B cell (primary cell): Measurements from ENCODE around the gene C19orf18. TPM values are rescaled to one million over a fixed set of nuclear protein-coding genes. Genes with fewer than 3 reads are reported as not detected.

Source experiments
- ATAC-seq: fragments of 200-7000 bp; cut with Tn5 transposase; one replicate; pipeline ENCODE4 v1.10.0; 2021; ENCODE audit warnings: low read depth, mild to moderate bottlenecking, moderate number of reproducible peaks, moderate library complexity
- CTCF ChIA-PET: fragments of 350-600 bp; sonication (Branson Sonifier 250); formaldehyde crosslinking; loops from one replicate; lab custom pipeline; 2021; ENCODE audit warnings: antibody characterized with exemption, inconsistent platforms; lab: Charles Lee
- POLR2A ChIA-PET: fragments of 350-600 bp; sonication (Branson Sonifier 250); formaldehyde crosslinking; loops from one replicate; lab custom pipeline; 2021; ENCODE audit warnings: antibody characterized with exemption; lab: Charles Lee
- DNase-seq: peaks from one replicate; pipeline ENCODE4 v3.0.0; 2013
- H2AFZ ChIP-seq: 2 replicates; pipeline ENCODE4 v1.6.1; 2012; ENCODE audit warnings: mild to moderate bottlenecking, low read depth, low read length; ENCODE audit not compliant: insufficient read depth, poor library complexity, severe bottlenecking
- H3K27ac ChIP-seq, 2 donors: 1 replicate in 1 of 2; 2 replicates in 1 of 2; pipeline ENCODE4 v1.5.1; 2012 to 2013; ENCODE audit warnings: low read length in 2 of 2, mild to moderate bottlenecking in 2 of 2, moderate library complexity in 1 of 2
- H3K27me3 ChIP-seq, 4 experiments: fragments of 200-600 bp in 1 of 4; sonication (generic) in 1 of 4; replicated peaks in 1 of 4; 1 replicate in 2 of 4; 2 replicates in 2 of 4; pipeline versions ENCODE4 v1.6.1 to v1.7.0; 2013 to 2016; ENCODE audit warnings: low read length in 3 of 4, mild to moderate bottlenecking in 2 of 4, mixed read lengths in 1 of 4, moderate library complexity in 1 of 4; ENCODE audit not compliant: insufficient read depth in 4 of 4, control insufficient read depth in 3 of 4; ENCODE audit errors: control extremely low read depth in 1 of 4
- H3K36me3 ChIP-seq, 2 experiments: replicated peaks in 1 of 2; 1 replicate in 1 of 2; 2 replicates in 1 of 2; pipeline versions ENCODE4 v1.6.1 to v1.7.1; 2013; ENCODE audit warnings: low read length in 1 of 2; ENCODE audit not compliant: insufficient read depth in 2 of 2, control insufficient read depth in 1 of 2; ENCODE audit errors: control extremely low read depth in 1 of 2, extremely low read depth in 1 of 2
- H3K4me1 ChIP-seq, 2 donors: fragments of 200-600 bp in 1 of 2; sonication (generic) in 1 of 2; 1 replicate in 1 of 2; 2 replicates in 1 of 2; pipeline versions ENCODE4 v1.5.1 to v1.6.1; 2013 to 2017; ENCODE audit warnings: low read length in 2 of 2; ENCODE audit not compliant: control insufficient read depth in 2 of 2, insufficient read depth in 2 of 2
- H3K4me2 ChIP-seq: replicated peaks from 2 replicates; pipeline ENCODE3; 2012; ENCODE audit warnings: mild to moderate bottlenecking, low read depth, low read length; ENCODE audit not compliant: poor library complexity, severe bottlenecking
- H3K4me3 ChIP-seq, 5 experiments: fragments of 200-600 bp in 1 of 5; sonication (generic) in 1 of 5; 1 replicate in 3 of 5; 2 replicates in 2 of 5; pipeline versions ENCODE4 v1.5.1 to v1.7.0; 2011 to 2016; ENCODE audit warnings: low read length in 4 of 5, mild to moderate bottlenecking in 4 of 5, low read depth in 2 of 5, control low read depth in 1 of 5, moderate library complexity in 1 of 5; ENCODE audit not compliant: insufficient read depth in 1 of 5; ENCODE audit errors: control extremely low read depth in 1 of 5, extremely low read depth in 1 of 5
- H3K79me2 ChIP-seq: fragments of 200-600 bp; sonication (generic); one replicate; pipeline ENCODE4 v1.6.0; 2016; ENCODE audit warnings: low read length; ENCODE audit not compliant: control insufficient read depth, insufficient read depth
- H3K9ac ChIP-seq: fragments of 200-600 bp; sonication (generic); 2 replicates; pipeline ENCODE4 v1.6.1; 2017; ENCODE audit warnings: mild to moderate bottlenecking, low read length, moderate library complexity
- H3K9me3 ChIP-seq, 3 donors: one replicate each; pipeline versions ENCODE4 v1.6.1 to v1.7.1; 2013; ENCODE audit warnings: low read length in 2 of 3; ENCODE audit not compliant: control insufficient read depth in 2 of 3, insufficient read depth in 1 of 3; ENCODE audit errors: control extremely low read depth in 1 of 3
- H4K20me1 ChIP-seq: 2 replicates; pipeline ENCODE4 v1.6.0; 2012; ENCODE audit warnings: mild to moderate bottlenecking, low read length; ENCODE audit not compliant: insufficient read depth, control insufficient read depth, poor library complexity, severe bottlenecking
- H3K27ac Mint-ChIP-seq: one replicate; pipeline ENCODE4 v1.8.0; 2021; ENCODE audit warnings: mixed read lengths
- H3K27me3 Mint-ChIP-seq: one replicate; pipeline ENCODE4 v1.8.0; 2021; ENCODE audit warnings: mixed read lengths
- H3K4me1 Mint-ChIP-seq: one replicate; pipeline ENCODE4 v1.8.0; 2021; ENCODE audit warnings: mixed read lengths
- H3K4me3 Mint-ChIP-seq: one replicate; pipeline ENCODE4 v1.8.0; 2021; ENCODE audit warnings: mixed read lengths
- H3K9me3 Mint-ChIP-seq: one replicate; pipeline ENCODE4 v1.8.0; 2022; ENCODE audit warnings: mixed read lengths; ENCODE audit not compliant: insufficient read depth
- EZH2 ChIP-seq: IDR thresholded peaks from 2 replicates; pipeline ENCODE4 v1.6.1; 2012; ENCODE audit warnings: borderline replicate concordance, low read depth, mild to moderate bottlenecking, moderate library complexity, low read length; ENCODE audit not compliant: insufficient read depth, poor library complexity, severe bottlenecking
- WGBS: methylation state at CpG from one replicate; pipeline ENCODE4 v1.1.5; 2013; ENCODE audit warnings: missing lambda C conversion rate; ENCODE audit not compliant: insufficient coverage; 5-methylcytosine and 5-hydroxymethylcytosine counted together
- intact Hi-C: fragments of 100-400 bp; cut with micrococcal nuclease; formaldehyde crosslinking; loops from one replicate; pipeline ENCODE4 v1.10.0; 2022
- polyA plus RNA-seq: library from polyadenylated mRNA; depleted of rRNA; stranded (reverse); fragments of >200 nt; gene quantifications from 2 replicates; pipeline ENCODE4 v1.2.3, GENCODE V29; 2012
- total RNA-seq, 2 donors: library from RNA; stranded (reverse); fragments of 120-200 nt in 1 of 2; gene quantifications; 1 replicate in 1 of 2; 2 replicates in 1 of 2; pipeline versions ENCODE4 v1.2.3 to v1.2.4, GENCODE V29; 2013 to 2022
- TF ChIP-seq, protein P1 (sequence below): fragments of 200-600 bp; IDR thresholded peaks from one replicate; pipeline ENCODE4 v1.8.0; 2022; ENCODE audit warnings: antibody characterized with exemption, mild to moderate bottlenecking

Gene C19orf18
- total and polyA plus RNA-seq, 2 donors (not counting 1 experiment from before 2014, with no cell fraction given) = 1.7 TPM; not detected in 1

DNA sequence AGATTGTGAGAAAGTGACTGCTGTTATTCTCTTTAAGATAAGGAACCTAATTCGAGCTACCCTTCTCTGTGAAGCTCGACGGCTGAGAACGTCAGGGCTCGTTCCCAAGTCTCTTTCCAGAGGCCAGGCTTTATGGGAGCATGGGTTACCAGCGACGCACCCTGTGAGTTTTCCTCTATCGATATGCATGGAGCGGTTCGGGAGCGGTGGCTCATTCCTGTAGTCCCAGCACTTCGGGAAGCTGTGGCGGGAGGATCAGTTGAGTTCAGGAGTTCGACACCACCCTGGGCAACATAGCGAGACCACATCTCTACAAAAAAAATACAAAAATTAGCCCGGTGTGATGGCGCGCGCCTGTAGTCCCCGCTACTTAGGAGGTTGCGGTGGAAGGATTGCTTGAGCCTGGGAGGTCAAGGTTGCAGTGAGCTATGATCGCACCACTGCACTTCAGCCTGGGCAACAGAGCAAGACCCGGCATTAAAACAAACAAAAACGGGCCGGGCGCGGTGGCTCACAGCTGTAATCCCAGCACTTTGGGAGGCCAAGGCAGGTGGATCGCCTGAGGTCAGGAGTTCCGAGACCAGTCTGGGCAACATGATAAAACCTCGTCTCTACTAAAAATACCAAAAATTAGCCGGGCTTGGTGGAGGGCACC lies 29.0 kb upstream of the C19orf18 start:
- POLR2A ChIA-PET = interaction anchor here (0.6 to 1.7 kb wide), 10 partner anchors 16 to 640 kb away, joined by 3 to 7 read pairs (median 3); partner anchors contain the start of genes TRAPPC2B, ZNF135, ZNF211 and ZNF417
- peaks cover 41% of the 10 kb centered on the region for H3K79me2 ChIP-seq
- H3K4me3 ChIP-seq = peak overlapping the region; percentile 77 to 98 (median 94)
- peak overlapping the region; percentile 88 for H3K27ac Mint-ChIP-seq
- no peaks in the 10 kb centered on the region for H4K20me1 ChIP-seq
- H3K4me1 Mint-ChIP-seq = peaks cover 35% of the 10 kb centered on the region
- peak overlapping the region; percentile 93 for H3K9ac ChIP-seq
- peak overlapping the region; percentile 81 to 91 for H3K27ac ChIP-seq
- peak overlapping the region; percentile 93 for H3K4me2 ChIP-seq
- peaks cover 7 to 43% of the 10 kb centered on the region in 2 experiments for H3K36me3 ChIP-seq
- H3K27me3 Mint-ChIP-seq = no peaks in the 10 kb centered on the region
- intact Hi-C loops = loop anchor here (5.0 to 10.0 kb wide), 2 partner anchors 149 to 618 kb away; partner anchors contain the start of genes ZNF329 and ZNF548
- H3K27me3 ChIP-seq = no peaks in the 10 kb centered on the region
- peak overlapping the region; percentile 91 for H3K4me3 Mint-ChIP-seq
- DNase-seq = no peak
- WGBS = 38% methylated on average over 28 of the region's 31 CpGs
- ATAC-seq = no peak
- CTCF ChIA-PET = interaction anchor here (1.4 to 2.2 kb wide), 2 partner anchors 18 to 516 kb away, joined by 4 to 7 read pairs; partner anchors contain the start of gene ZBTB45
- TF ChIP-seq, protein P1, sequence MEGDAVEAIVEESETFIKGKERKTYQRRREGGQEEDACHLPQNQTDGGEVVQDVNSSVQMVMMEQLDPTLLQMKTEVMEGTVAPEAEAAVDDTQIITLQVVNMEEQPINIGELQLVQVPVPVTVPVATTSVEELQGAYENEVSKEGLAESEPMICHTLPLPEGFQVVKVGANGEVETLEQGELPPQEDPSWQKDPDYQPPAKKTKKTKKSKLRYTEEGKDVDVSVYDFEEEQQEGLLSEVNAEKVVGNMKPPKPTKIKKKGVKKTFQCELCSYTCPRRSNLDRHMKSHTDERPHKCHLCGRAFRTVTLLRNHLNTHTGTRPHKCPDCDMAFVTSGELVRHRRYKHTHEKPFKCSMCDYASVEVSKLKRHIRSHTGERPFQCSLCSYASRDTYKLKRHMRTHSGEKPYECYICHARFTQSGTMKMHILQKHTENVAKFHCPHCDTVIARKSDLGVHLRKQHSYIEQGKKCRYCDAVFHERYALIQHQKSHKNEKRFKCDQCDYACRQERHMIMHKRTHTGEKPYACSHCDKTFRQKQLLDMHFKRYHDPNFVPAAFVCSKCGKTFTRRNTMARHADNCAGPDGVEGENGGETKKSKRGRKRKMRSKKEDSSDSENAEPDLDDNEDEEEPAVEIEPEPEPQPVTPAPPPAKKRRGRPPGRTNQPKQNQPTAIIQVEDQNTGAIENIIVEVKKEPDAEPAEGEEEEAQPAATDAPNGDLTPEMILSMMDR = no peak
- TF ChIP-seq EZH2 = no peak
- H3K9me3 Mint-ChIP-seq = peaks cover 8% of the 10 kb centered on the region
- H3K4me1 ChIP-seq = peaks cover 22 to 27% of the 10 kb centered on the region in 2 donors
- H2AFZ ChIP-seq = peak overlapping the region; percentile 99
- peaks cover 1 to 55% (median 36%) of the 10 kb centered on the region in 3 donors for H3K9me3 ChIP-seq
